DND-41 (cell line): ENCODE results near the gene TBPL1.

ENCODE experiments used
- EZH2 ChIP-seq: IDR thresholded peaks from 3 replicates; pipeline ENCODE4 v1.6.1; 2012; ENCODE audit warnings: borderline replicate concordance, low read depth, mild to moderate bottlenecking, moderate library complexity, low read length, inconsistent platforms; ENCODE audit not compliant: severe bottlenecking
- TF ChIP-seq, protein P1 (sequence below): IDR thresholded peaks from 2 replicates; pipeline ENCODE4 v1.5.1; 2012; ENCODE audit warnings: borderline replicate concordance, low read length, moderate library complexity, mild to moderate bottlenecking; ENCODE audit not compliant: poor library complexity, severe bottlenecking; ENCODE audit errors: extremely low read depth

- TF ChIP-seq, protein P1, sequence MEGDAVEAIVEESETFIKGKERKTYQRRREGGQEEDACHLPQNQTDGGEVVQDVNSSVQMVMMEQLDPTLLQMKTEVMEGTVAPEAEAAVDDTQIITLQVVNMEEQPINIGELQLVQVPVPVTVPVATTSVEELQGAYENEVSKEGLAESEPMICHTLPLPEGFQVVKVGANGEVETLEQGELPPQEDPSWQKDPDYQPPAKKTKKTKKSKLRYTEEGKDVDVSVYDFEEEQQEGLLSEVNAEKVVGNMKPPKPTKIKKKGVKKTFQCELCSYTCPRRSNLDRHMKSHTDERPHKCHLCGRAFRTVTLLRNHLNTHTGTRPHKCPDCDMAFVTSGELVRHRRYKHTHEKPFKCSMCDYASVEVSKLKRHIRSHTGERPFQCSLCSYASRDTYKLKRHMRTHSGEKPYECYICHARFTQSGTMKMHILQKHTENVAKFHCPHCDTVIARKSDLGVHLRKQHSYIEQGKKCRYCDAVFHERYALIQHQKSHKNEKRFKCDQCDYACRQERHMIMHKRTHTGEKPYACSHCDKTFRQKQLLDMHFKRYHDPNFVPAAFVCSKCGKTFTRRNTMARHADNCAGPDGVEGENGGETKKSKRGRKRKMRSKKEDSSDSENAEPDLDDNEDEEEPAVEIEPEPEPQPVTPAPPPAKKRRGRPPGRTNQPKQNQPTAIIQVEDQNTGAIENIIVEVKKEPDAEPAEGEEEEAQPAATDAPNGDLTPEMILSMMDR: no peak
- no peak for TF ChIP-seq EZH2
These were observed 50.5 kb downstream of the TBPL1 start for GRCh38 chr6:134003542-134003951.
